Activated gamma-delta T cell (primary cell): Measurements from ENCODE around the gene NPBWR2.
A peak's percentile ranks its signal among the peaks of the same experiment; 100 is the strongest.

Experiments
- DNase-seq: peaks from one replicate; lab custom pipeline; 2025; lab: John Stamatoyannopoulos, UW

Gene NPBWR2

GRCh38 chr20:64072498-64073063 lies 34.8 kb downstream of the NPBWR2 start:
- no peak for DNase-seq

GRCh38 chr20:64071341-64072332 lies 35.7 kb downstream of the NPBWR2 start:
- DNase-seq = no peak

GRCh38 chr20:64070244-64070993 lies 36.9 kb downstream of the NPBWR2 start:
- no peak for DNase-seq

- DNase-seq = no peak
Measured at GRCh38 chr20:64069614-64070243, 37.6 kb downstream of the NPBWR2 start.

- DNase-seq = no peak
Measured at GRCh38 chr20:64069209-64069613, 38.2 kb downstream of the NPBWR2 start.

GRCh38 chr20:64068386-64069208 lies 38.8 kb downstream of the NPBWR2 start:
- DNase-seq = no peak

- no peak for DNase-seq
Measured at GRCh38 chr20:64067733-64068307, 39.5 kb downstream of the NPBWR2 start.

- DNase-seq = no peak
Measured at GRCh38 chr20:64067005-64067632, 40.2 kb downstream of the NPBWR2 start.

- DNase-seq = no peak
Measured at GRCh38 chr20:64065974-64066343, 41.4 kb downstream of the NPBWR2 start.

- no peak for DNase-seq
Measured at GRCh38 chr20:64065062-64065973, 42.0 kb downstream of the NPBWR2 start.

- no peak for DNase-seq
Measured at GRCh38 chr20:64064145-64064698, 43.1 kb downstream of the NPBWR2 start.

GRCh38 chr20:64063389-64064144 lies 43.8 kb downstream of the NPBWR2 start:
- no peak for DNase-seq

- DNase-seq = peak; percentile 82
Measured at GRCh38 chr20:64062596-64063388, 44.6 kb downstream of the NPBWR2 start, which contains the start of gene TCEA2. TCEA2 (plus strand) TSS chr20:64063198; CDS start chr20:64063313, 115 bp downstream.

GRCh38 chr20:64062276-64062595 lies 45.1 kb downstream of the NPBWR2 start:
- DNase-seq = no peak

GRCh38 chr20:64058536-64058935 lies 48.8 kb downstream of the NPBWR2 start:
- no peak for DNase-seq

GRCh38 chr20:64057628-64058498 lies 49.5 kb downstream of the NPBWR2 start:
- DNase-seq = no peak
